A549 treated with DMSO at 1 μM for 4 hours (cell line): ENCODE results near the gene RICTOR. TPM values are rescaled to one million over a fixed set of nuclear protein-coding genes. Genes with fewer than 3 reads are reported as not detected.

ENCODE experiments used
- total RNA-seq: library from RNA; stranded (reverse); fragments of 200-300 nt; extraction: Qiagen RNA extraction; gene quantifications from 5 replicates; pipeline ENCODE4 v1.2.3, GENCODE V29; 2022; ENCODE audit warnings: low read depth

RICTOR gene, protein sequence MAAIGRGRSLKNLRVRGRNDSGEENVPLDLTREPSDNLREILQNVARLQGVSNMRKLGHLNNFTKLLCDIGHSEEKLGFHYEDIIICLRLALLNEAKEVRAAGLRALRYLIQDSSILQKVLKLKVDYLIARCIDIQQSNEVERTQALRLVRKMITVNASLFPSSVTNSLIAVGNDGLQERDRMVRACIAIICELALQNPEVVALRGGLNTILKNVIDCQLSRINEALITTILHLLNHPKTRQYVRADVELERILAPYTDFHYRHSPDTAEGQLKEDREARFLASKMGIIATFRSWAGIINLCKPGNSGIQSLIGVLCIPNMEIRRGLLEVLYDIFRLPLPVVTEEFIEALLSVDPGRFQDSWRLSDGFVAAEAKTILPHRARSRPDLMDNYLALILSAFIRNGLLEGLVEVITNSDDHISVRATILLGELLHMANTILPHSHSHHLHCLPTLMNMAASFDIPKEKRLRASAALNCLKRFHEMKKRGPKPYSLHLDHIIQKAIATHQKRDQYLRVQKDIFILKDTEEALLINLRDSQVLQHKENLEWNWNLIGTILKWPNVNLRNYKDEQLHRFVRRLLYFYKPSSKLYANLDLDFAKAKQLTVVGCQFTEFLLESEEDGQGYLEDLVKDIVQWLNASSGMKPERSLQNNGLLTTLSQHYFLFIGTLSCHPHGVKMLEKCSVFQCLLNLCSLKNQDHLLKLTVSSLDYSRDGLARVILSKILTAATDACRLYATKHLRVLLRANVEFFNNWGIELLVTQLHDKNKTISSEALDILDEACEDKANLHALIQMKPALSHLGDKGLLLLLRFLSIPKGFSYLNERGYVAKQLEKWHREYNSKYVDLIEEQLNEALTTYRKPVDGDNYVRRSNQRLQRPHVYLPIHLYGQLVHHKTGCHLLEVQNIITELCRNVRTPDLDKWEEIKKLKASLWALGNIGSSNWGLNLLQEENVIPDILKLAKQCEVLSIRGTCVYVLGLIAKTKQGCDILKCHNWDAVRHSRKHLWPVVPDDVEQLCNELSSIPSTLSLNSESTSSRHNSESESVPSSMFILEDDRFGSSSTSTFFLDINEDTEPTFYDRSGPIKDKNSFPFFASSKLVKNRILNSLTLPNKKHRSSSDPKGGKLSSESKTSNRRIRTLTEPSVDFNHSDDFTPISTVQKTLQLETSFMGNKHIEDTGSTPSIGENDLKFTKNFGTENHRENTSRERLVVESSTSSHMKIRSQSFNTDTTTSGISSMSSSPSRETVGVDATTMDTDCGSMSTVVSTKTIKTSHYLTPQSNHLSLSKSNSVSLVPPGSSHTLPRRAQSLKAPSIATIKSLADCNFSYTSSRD (N-terminal part only)
- 9.6 to 16.6 TPM (median 13.0 TPM) in 5 replicates for total RNA-seq

GRCh38 chr5:39074017-39074814, at the start of gene RICTOR:
Gene RICTOR (minus strand): TSS chr5:39074399. CDS start chr5:39074377, 22 bp downstream.

Other genes with a start within 250 kb of the RICTOR start
- 62.9 to 85.6 TPM (median 80.4 TPM) in 5 replicates for gene OSMR, start 228.4 kb downstream of the RICTOR start, total RNA-seq
- gene FYB1, start 145.2 kb upstream of the RICTOR start, total RNA-seq: 12.9 to 18.3 TPM (median 17.1 TPM) in 5 replicates